Glomerular visceral epithelial cell (primary cell): ENCODE data around the gene RTEL1.
"Not testable (repeated sequence)": the region's sequence is repeated elsewhere in the genome, so short reads cannot be mapped to it uniquely, and the experiment has no call there.

Source experiments
- DNase-seq: peaks from one replicate; pipeline ENCODE4 v3.0.0-alpha.2; 2016; ENCODE audit errors: extremely low spot score

The RTEL1 gene, protein sequence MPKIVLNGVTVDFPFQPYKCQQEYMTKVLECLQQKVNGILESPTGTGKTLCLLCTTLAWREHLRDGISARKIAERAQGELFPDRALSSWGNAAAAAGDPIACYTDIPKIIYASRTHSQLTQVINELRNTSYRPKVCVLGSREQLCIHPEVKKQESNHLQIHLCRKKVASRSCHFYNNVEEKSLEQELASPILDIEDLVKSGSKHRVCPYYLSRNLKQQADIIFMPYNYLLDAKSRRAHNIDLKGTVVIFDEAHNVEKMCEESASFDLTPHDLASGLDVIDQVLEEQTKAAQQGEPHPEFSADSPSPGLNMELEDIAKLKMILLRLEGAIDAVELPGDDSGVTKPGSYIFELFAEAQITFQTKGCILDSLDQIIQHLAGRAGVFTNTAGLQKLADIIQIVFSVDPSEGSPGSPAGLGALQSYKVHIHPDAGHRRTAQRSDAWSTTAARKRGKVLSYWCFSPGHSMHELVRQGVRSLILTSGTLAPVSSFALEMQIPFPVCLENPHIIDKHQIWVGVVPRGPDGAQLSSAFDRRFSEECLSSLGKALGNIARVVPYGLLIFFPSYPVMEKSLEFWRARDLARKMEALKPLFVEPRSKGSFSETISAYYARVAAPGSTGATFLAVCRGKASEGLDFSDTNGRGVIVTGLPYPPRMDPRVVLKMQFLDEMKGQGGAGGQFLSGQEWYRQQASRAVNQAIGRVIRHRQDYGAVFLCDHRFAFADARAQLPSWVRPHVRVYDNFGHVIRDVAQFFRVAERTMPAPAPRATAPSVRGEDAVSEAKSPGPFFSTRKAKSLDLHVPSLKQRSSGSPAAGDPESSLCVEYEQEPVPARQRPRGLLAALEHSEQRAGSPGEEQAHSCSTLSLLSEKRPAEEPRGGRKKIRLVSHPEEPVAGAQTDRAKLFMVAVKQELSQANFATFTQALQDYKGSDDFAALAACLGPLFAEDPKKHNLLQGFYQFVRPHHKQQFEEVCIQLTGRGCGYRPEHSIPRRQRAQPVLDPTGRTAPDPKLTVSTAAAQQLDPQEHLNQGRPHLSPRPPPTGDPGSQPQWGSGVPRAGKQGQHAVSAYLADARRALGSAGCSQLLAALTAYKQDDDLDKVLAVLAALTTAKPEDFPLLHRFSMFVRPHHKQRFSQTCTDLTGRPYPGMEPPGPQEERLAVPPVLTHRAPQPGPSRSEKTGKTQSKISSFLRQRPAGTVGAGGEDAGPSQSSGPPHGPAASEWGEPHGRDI (N-terminal part only)

DNA sequence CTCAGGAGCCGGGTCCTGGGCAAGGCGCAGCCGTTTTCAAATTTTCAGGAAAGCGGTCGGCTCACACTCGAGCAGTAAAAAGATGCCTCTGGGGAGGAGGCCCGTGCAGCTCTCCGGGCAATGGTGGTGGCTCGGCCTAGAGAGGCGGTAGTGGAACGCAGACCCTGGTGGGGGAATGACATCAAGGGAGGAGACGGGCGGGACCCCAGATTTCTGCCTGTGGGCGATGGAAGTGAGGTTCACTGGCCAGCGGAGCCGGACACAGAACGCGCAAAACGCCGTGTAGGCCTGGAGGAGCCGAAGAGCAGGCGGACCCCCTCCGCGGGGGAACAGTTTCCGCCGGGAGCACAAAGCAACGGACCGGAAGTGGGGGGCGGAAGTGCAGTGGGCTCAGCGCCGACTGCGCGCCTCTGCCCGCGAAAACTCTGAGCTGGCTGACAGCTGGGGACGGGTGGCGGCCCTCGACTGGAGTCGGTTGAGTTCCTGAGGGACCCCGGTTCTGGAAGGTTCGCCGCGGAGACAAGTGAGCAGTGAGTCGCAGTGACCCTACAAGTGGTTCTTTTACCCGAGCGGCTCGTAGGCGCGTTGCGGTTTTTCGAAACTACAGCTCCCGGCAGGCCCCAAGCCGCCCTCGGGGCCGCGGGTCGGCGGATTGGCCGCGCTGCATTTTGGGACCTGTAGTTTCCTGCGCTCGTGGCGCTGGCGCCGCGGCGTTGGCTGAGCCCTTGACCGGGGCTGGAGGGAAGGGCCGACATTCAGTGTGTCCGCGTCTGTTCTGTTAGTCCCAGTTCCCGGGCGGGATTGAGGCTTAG, at the start of gene RTEL1:
Gene RTEL1, plus strand, starts transcription at position 376 of the 812 bp plus-strand sequence. CDS start 1,091 bp downstream, outside the sequence.
- peak; percentile 93 for DNase-seq

DNA sequence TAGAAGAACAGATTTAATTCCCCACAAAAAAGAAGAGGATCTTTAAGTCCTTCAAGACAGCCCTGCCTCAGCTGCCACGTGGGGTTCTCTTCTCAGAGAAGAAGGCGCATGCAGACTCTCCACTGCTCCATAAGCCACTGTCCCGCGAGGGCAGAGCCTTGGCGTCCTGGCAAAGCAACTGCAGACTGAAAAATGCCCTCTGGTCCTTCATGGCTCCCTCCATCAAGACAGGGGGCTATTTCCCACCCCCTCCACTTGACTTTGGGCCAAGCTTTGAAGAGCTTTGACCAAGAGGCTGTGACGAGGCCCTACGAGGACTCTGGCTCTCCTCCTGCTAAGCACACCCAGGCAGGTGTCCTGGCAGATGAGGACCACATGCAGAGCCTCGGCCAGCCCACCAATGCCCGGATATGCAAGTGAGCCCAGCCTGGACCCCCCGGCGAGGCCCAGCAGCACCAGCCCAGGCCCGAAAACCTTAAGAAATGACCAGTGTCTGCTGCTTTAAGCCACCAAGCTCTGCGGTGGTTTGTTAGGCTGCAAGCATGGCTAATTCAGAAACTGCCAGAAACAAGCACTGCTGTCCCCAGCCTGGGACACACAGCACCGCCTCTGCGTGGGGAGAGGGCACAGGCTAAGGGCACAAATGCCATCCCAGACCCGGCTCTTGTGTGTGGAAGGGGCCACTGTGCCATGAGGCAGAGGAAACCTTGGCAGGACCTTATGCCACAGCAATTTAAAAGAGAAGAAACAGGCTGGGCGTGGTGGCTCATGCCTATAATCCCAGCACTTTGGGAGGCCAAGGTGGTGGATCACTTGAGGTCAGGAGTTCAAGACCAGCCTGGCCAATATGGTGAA, 47.3 kb upstream of the RTEL1 start:
- no peak for DNase-seq

DNA sequence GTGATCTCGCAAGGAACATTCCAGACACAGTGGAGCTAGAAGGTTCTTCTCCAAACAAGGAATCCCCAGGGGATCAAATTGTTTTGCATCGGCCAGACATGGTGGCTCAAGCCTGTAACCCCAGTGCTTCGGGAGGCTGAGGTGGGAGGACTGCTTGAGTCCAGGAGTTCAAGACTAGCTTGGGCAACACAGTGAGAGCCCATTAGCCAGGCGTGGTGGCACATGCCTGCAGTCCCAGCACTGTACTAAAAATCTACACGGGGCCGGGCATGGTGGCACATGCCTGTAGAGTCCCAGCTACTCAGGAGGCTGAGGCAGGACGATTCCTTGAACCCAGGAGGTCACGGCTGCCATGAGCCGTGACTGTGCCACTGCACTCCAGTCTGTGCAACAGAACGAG, 46.5 kb upstream of the RTEL1 start:
- no peak for DNase-seq

DNA sequence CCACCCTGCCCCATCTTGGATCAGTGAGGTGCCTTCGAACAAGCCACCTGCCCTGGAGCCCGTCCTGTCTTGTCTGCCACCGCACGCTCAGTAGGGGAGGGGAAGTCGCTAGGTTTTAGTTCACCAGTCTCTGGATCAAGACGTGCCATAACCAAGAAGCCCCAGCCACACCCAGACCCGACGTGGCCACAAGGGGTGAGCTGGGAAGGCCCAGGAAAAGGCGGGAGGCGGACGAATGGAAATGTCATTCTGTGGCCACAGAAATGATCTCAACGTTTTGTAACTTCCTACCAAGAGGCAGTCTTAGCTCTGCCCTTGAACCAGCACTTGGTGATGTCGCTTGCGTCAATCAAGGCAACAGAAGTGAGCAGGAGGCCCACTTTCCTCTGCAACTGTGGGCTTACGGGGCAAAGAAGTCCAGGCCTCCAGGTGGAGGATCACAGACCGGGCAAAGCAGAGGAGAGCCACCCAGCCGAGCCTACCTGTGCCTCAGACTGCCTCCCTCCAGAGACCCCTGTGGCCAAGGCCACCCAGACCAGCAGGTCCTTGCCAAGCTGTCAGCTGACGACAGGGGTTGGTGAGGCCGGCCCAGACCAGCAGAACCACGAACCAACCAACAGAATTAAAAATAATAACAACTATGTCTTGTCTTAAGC, 45.7 kb upstream of the RTEL1 start:
- DNase-seq, result no peak

GRCh38 chr20:63613863-63614594, 44.1 kb upstream of the RTEL1 start:
- not testable (repeated sequence) for DNase-seq

- peak; percentile 24 for DNase-seq
Measured at GRCh38 chr20:63617092-63617875, 40.8 kb upstream of the RTEL1 start.

GRCh38 chr20:63617876-63618265, 40.2 kb upstream of the RTEL1 start:
- no peak for DNase-seq

DNA sequence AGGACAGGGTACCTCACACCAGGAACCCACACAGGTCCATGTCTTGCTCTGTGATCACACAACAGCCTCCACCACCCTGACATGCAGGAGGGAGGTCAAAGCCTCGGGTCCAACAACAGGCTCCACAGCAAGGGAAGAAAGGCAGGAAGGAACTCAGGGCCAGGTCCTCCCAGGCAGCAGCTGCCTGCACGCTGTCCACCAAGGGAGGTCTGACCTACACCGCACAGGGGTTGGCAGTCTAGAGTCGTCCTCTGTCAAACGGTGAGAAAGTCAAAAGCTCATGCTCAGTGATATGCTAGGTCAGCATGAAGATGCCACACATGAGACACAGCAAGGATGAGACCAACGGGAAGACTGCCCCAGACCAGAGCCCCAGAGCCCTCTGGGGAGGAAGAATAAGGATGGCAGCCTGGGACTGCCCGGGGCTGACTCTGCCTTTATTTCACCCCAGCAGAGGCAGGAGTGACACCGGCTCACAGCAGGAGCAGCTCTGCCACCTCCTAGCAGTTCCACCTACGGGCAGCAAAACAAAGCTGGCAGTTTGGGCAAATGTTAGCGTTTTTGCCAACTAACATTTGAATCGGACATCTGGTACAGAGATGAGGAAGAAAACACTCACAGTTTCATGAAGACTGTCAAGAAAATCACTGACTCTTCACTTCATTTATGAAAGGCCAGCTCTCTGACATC, 39.7 kb upstream of the RTEL1 start:
- DNase-seq, result no peak

DNA sequence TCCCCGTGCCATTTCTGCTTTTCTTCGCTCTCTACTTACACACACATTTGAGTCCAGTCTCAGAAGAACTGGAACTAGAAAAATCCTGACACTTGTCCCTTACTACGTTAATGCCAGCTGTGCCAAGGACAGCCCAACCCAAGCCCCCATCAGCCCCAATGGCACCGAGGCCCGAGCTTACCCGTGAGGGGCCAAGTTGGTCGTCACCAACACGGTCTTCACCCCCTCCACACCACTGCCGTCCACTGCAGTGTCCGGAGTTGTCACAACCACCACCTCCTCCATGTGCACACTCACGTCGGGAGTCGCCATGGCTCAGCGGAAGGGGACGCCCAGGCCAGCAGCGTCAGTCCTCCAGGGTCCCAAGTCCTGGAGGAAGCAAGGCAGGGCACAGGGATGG, 39.0 kb upstream of the RTEL1 start:
- no peak for DNase-seq

- DNase-seq, result no peak
Measured at GRCh38 chr20:63619505-63619904, 38.6 kb upstream of the RTEL1 start.

- no peak for DNase-seq
Measured at GRCh38 chr20:63620991-63621390, 37.1 kb upstream of the RTEL1 start.

DNA sequence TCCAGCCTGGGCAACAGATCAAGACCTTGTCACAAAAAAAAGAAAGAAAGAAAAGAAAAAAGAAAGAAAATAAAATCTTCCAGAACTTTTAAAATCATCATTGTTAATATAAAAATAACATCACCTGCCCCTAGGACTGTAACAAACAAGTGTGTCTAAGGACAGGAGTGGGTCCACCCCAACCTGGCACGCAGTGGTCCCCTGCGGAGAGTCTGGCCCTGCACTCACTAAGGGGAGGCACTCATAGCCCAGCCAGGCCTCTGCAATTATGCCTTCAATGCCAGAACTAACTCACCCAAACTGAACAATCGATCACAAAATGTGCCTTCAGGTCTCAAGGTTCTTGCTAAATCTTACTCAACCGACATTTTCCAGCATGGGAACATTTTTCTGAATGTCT, 36.0 kb upstream of the RTEL1 start:
- no peak for DNase-seq

- no peak for DNase-seq
Measured at GRCh38 chr20:63622732-63623131, 35.4 kb upstream of the RTEL1 start.

- no peak for DNase-seq
Measured at GRCh38 chr20:63624486-63624885, 33.6 kb upstream of the RTEL1 start.

DNA sequence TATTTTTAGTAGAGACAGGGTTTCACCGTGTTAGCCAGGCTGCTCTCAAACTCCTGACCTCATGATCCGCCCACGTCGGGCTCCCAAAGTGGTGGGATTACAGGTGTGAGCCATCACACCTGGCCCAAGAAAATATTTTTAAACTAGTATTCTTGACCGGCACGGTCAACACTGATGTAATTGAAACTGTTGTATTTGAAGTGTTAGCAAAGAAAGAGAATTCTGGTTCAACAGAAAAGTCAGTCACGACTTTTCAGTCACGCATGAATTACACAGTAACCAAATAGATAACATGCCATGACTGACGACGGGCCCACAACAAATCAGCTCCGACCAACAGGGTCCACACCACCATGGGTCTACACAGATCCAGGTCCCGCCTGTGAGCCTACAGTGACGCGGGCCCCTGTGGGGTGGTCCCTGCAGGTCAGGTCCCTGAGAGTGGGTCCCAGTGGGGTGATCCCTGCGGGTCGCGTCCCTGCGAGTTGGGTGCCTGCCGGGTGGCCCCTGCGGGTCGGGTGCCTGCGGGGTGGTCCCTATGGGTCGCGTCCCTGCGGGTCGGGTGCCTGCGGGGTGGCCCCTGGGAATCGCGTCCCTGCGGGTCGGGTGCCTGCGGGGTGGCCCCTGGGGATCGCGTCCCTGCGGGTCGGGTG, 32.2 kb upstream of the RTEL1 start:
- peak; percentile 48 for DNase-seq

DNA sequence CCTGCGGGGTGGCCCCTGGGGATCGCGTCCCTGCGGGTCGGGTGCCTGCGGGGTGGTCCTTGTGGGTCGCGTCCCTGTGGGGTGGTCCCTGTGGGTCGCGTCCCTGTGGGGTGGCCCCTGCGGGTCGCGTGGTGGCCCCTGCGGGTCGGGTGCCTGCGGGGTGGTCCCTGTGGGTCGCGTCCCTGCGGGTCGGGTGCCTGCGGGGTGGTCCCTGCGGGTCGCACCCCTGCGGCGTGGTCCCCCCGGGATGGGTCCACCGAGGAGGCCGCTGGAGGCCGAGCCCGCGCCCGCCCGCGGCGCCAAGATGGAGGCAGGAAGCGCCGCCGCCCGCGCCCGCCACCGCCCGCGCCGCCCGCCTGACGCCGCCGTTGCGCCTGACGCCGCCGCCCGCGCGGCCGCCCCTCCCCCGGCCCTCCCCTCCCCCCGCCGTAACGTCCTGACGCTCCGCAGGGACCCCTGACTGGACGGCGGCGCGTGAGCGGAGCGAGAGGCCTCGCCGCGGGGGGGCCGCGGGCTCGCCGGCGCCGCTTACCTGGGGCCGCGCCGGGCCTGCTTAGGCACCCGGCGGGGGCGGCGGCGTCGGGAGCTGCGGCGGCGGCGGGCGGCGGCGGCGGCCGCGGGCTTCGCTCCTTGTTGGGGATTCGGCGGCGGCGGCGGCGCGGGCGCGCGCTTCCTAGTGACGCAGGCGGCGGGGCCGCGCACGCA, 31.5 kb upstream of the RTEL1 start, which contains the start of gene GMEB2:
Gene GMEB2, minus strand, starts transcription at position 678 of the 705 bp plus-strand sequence. CDS start 7,704 bp downstream, outside the sequence.
- DNase-seq, result peak; percentile 85
